ENCODE measurements around the gene TSPO.

The TSPO gene

DNA sequence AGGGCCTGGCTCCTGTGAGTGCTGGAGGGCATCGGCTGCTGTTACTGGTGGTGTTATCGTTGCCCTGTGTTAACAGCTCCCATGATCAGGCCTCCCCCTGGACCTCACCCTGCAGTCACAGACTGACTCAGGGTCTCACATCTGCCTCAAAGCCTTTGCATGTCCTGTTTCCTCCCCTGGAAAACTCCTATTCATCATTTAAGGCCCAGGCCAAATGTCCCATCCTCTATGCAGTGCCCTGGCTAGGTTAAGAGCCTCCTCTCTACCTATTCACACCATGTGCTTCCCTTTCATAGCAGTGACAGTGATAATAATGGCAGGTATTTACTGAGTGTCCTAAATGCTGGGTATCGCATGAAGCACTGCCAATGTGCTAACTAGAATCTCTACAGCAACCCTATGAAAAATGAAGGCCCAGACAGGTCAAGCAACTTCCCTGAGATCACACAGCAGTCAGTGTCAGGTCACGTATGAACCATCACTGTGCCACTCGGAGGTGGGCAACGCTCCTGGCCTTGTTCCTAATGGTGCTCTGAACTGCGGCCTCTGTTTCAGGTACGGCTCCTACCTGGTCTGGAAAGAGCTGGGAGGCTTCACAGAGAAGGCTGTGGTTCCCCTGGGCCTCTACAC lies 9.3 kb downstream of the TSPO start:
- no peak for FAIRE-seq

DNA sequence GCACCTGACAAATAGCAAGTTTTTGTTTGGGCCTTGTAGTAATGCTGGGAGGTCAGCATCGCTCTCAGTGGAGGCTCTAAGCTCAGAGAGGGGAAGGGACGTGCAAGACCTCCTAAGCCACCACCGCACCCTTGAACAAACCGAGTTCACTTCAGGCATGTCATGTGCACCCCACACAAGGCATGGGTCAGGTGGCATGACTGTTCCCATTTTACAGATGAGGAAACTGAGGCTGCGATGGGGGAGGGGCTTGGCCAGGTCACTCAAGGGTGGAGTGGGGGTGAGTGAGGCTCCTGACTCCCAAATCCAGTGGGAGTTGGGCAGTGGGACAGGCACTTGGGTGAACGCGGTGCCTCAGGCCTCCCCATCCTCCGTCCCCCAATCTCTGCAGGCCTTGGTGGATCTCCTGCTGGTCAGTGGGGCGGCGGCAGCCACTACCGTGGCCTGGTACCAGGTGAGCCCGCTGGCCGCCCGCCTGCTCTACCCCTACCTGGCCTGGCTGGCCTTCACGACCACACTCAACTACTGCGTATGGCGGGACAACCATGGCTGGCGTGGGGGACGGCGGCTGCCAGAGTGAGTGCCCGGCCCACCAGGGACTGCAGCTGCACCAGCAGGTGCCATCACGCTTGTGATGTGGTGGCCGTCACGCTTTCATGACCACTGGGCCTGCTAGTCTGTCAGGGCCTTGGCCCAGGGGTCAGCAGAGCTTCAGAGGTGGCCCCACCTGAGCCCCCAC lies 11.2 kb downstream of the TSPO start:
- FAIRE-seq, result no peak

DNA sequence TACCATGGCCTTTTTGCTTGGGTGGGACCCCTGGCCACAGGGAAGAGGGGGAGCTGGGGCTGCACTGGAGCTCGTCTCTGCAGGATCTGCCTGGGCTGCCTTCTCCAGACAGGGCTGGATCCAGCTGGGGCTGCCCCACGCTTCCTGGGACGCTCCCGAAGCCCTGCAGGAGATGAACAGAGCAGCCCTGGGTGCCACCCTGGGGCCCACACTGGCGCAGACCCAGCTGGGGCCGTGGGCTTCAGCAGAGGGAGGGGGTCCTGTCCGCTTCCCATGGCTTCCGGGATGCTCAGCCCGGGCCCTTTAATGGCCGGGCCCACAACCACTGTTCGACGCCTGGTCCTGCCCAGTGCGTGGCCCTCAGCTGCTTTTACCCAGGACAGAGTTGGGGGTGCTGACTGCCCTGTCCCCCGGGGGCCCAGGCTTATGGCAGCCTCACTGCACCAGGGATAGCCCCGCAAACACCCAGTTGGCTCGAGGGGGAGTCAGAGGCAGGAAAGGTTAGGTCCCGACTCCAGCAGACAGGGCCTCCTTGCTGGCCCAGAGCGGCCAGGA lies 12.0 kb downstream of the TSPO start:
- FAIRE-seq, result no peak

DNA sequence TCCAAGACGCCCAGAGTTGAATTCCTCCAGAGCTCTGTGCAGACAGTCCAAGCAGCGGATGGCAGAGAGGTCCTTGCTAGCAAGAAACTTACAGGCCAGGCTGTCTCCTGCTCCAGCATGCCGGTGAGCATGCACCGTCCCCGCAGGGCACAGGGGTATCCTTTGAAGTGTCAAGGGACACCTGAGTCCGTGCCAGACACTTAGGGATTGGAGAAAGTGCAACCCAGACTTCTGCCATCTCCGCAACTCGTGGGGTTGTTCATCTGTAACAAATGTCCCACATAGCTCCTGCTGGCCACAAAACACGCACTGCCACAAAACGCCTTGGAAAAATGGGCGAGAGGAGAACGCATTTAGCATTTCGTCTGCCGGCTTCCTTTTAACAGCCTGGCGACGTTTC lies 13.3 kb downstream of the TSPO start:
- no peak for FAIRE-seq

GRCh38 chr22:43166132-43166930 lies 15.0 kb downstream of the TSPO start:
- FAIRE-seq, result no peak

- no peak for FAIRE-seq
Observed at GRCh38 chr22:43167001-43167589, 15.7 kb downstream of the TSPO start.

DNA sequence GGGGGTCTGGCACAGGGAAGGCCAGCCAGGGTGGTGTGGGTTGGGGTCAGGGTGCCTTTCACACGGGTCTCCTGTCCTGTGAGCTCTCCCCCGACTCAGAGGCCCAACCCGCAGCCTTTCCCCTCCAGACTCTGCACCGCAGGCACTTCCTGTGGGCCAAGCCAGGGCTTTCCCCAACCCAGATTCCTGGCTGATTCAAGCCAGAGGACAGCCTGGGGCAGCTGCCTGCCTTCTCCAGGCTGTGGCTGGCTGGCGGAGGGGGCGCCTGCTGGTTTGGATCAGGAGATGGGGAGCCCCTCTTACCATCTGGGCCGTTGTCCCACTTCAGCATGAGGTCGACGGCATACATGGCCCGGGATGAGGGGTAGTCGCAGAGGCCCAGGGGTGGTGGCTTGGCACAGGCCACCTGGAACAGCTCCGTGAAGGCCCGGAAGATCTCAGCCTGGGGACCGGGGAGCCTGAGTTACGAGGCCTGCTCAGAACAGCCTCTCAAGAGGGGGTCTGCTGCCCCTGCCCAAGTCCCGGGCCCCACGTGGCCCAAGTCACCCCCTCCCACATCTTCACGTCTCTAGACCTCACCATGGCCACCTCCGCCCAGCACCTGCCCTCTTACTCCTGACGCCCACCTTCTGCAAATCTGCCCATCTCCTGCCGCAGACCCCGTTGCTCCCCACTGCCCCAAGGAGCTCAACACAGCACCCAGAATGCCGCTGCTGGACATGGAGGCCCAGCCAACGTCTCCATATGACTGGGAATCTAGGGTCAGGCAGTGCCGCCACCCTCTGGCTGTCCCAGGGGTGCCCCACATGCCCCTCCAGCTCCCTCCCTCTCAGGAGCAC lies 17.3 kb downstream of the TSPO start:
- FAIRE-seq, result no peak

- no peak for FAIRE-seq
Observed at GRCh38 chr22:43169310-43170130, 18.2 kb downstream of the TSPO start.

- FAIRE-seq, result no peak
Observed at GRCh38 chr22:43170131-43170480, 18.7 kb downstream of the TSPO start.

DNA sequence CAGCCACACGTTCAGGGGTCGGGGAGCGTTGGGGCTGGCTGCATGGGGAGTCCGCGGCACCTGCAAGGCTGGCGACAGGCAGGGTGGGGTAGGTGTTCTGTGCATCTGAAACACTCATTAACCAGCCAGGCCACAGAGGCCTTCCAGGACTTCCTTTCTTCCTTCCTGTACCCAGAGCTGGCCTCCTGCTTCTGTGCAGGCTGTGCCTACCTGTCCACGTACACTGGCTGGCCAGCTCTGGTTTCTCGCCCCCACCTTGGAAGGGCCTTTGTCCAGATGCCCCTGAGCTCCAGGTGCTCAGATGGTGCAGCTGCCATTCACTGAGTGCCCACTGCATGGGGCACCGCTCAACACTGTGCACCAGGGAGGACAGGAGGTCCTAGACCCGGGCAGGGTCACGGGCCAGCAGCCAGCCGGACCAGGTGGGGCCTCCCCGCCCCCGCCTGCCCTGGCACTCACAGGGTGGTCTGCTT lies 19.7 kb downstream of the TSPO start:
- FAIRE-seq, result no peak

- no peak for FAIRE-seq
Observed at GRCh38 chr22:43171607-43172006, 20.2 kb downstream of the TSPO start.

DNA sequence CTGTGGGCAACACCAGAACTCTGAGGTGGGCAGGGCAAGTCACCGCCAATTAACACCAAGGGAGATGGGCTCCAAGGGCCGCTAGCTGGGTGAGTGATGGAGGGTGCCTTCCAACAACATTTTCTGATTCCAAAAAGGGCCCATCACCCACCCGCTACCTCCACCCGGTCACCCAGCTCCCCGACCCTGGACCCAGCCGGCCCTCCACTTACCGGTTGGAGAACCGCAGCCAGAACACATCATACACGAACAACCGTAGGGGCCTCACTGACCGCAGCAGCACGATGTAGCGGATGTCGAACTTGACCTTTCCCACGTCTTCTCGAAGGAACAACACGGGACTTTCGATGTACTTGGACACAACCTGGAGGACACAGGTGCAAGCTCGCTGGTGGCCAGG lies 20.8 kb downstream of the TSPO start:
- no peak for FAIRE-seq

GRCh38 chr22:43173566-43173965 lies 22.2 kb downstream of the TSPO start:
- FAIRE-seq, result no peak

DNA sequence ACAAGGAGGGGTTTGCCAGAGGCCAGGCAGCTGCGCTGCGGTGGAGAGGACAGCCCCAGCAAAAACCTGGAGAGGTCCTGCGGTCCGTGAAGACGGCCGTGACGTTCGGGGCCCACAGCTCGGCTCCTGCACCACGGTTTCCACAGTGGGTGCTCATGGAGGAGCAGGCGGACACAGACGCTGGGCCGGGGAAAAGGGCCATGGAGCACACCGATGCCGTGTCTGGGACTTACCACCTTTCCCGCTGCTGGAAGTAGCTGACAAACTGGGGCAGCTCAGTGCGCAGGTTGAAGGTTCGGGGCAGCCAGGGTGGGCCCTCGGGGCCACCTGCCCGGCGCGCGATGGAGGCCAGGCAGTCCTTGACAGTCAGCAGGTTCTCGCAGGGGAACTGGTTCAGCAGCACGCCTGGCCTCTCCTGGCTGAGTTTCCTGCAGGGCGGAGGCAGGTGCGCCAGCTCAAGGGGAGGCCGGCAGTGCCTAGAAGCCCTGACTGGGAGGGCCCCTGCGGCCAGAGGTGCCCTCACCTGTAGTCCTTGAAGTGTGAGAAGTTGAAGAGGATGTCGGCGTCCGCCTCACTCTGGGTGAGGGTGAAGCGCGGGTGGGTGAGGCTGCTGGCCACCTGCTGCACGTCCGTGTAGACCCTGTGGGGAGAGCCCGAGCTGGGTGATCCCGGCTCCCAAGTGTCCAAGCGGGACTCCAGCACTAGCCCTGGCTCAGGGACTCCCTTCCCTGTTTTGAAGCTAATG lies 22.8 kb downstream of the TSPO start:
- no peak for FAIRE-seq

GRCh38 chr22:43174941-43175531 lies 23.7 kb downstream of the TSPO start:
- no peak for FAIRE-seq

DNA sequence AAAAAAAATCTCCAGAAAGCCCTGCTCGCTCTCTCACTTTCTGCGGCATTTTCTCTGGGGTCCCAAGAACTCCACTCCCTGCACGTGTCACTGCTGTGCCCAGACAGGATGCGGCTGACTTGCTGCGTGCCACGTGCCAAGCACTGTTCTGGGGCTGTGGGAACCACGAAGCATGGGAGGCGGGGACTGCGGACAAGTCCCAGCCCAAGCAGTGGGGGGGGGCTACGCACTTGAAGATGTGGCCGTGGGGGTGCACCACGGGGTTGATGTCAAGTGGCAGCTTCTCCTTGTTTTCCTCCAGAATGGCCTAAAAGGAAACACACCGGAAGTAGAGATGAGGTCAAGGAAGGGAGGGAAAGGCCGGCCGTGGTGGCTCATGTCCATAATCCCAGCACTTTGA lies 24.7 kb downstream of the TSPO start:
- FAIRE-seq, result no peak

GRCh38 chr22:43177479-43177878 lies 26.1 kb downstream of the TSPO start:
- FAIRE-seq, result no peak

GRCh38 chr22:43179146-43179910 lies 28.0 kb downstream of the TSPO start:
- no peak for FAIRE-seq

- no peak for FAIRE-seq
Observed at GRCh38 chr22:43179911-43180195, 28.5 kb downstream of the TSPO start.

GRCh38 chr22:43180670-43181069 lies 29.3 kb downstream of the TSPO start:
- FAIRE-seq, result no peak
